ENCODE results near the gene TM4SF4. TPM values are rescaled to one million over a fixed set of nuclear protein-coding genes. Genes with fewer than 3 reads are reported as not detected.

TM4SF4 gene
- total RNA-seq, 1 donor from 2014 or later = not detected

- H3K27me3 Mint-ChIP-seq (ENCODE audit: low read depth) = no peaks in the 10 kb centered on the region
- H3K4me3 Mint-ChIP-seq = no peak overlapping the region
- no peak overlapping the region for H3K27ac Mint-ChIP-seq (ENCODE audit: unreplicated experiment)
- peaks cover 6% of the 10 kb centered on the region for H3K4me1 Mint-ChIP-seq
- peaks cover 13% of the 10 kb centered on the region for H3K9me3 Mint-ChIP-seq
- H3K36me3 Mint-ChIP-seq (ENCODE audit: low read depth) = peaks cover 4% of the 10 kb centered on the region
- DNase-seq (ENCODE audit: low read depth, low spot score) = no peak
- no peak for TF ChIP-seq CTCF (conservative IDR thresholded peaks at IDR 0.05)
Observed at GRCh38 chr3:149449182-149449581, 25.3 kb upstream of the TM4SF4 start.

GRCh38 chr3:149449799-149450198 is 24.7 kb upstream of the TM4SF4 start:
- Mint-ChIP-seq H3K4me3 (no peak overlapping the region), H3K27me3 (ENCODE audit: low read depth) (no peaks in the 10 kb centered on the region), H3K4me1 (peaks cover 6% of the 10 kb centered on the region), H3K27ac (ENCODE audit: unreplicated experiment) (no peak overlapping the region), H3K9me3 (peaks cover 13% of the 10 kb centered on the region), H3K36me3 (ENCODE audit: low read depth) (peaks cover 4% of the 10 kb centered on the region)
- no peak for TF ChIP-seq CTCF (conservative IDR thresholded peaks at IDR 0.05)
- no peak for DNase-seq (ENCODE audit: low read depth, low spot score)

- TF ChIP-seq CTCF (conservative IDR thresholded peaks at IDR 0.05) = no peak
- no peak overlapping the region for H3K4me3 Mint-ChIP-seq
- H3K27ac Mint-ChIP-seq (ENCODE audit: unreplicated experiment) = no peak overlapping the region
- H3K36me3 Mint-ChIP-seq (ENCODE audit: low read depth) = peaks cover 4% of the 10 kb centered on the region
- peaks cover 6% of the 10 kb centered on the region for H3K4me1 Mint-ChIP-seq
- DNase-seq (ENCODE audit: low read depth, low spot score) = no peak
- H3K27me3 Mint-ChIP-seq (ENCODE audit: low read depth) = no peaks in the 10 kb centered on the region
- H3K9me3 Mint-ChIP-seq = peaks cover 13% of the 10 kb centered on the region
Observed at GRCh38 chr3:149450281-149450680, 24.2 kb upstream of the TM4SF4 start.

- Mint-ChIP-seq H3K4me1 (peaks cover 6% of the 10 kb centered on the region), H3K9me3 (peaks cover 13% of the 10 kb centered on the region), H3K4me3 (no peak overlapping the region), H3K27ac (ENCODE audit: unreplicated experiment) (no peak overlapping the region), H3K36me3 (ENCODE audit: low read depth) (peaks cover 4% of the 10 kb centered on the region), H3K27me3 (ENCODE audit: low read depth) (no peaks in the 10 kb centered on the region)
- TF ChIP-seq CTCF (conservative IDR thresholded peaks at IDR 0.05) = no peak
- DNase-seq (ENCODE audit: low read depth, low spot score) = no peak
Observed at GRCh38 chr3:149452036-149452435, 22.5 kb upstream of the TM4SF4 start.

- Mint-ChIP-seq H3K27me3 (ENCODE audit: low read depth) (no peaks in the 10 kb centered on the region), H3K4me3 (no peak overlapping the region), H3K4me1 (peaks cover 6% of the 10 kb centered on the region), H3K36me3 (ENCODE audit: low read depth) (peaks cover 4% of the 10 kb centered on the region), H3K27ac (ENCODE audit: unreplicated experiment) (no peak overlapping the region), H3K9me3 (peaks cover 13% of the 10 kb centered on the region)
- no peak for TF ChIP-seq CTCF (conservative IDR thresholded peaks at IDR 0.05)
- DNase-seq (ENCODE audit: low read depth, low spot score) = no peak
Observed at GRCh38 chr3:149453140-149453805, 21.2 kb upstream of the TM4SF4 start.

All from neural crest cell (in vitro differentiated cells).